Thoracic aorta (tissue), 2 donors: Measurements from ENCODE around the gene PROZ. TPM values are rescaled to one million over a fixed set of nuclear protein-coding genes. Genes with fewer than 3 reads are reported as not detected.

Experiments
- ATAC-seq: fragments of 150-250 bp; one replicate; pipeline ENCODE4 v1.8.0; 2017; ENCODE audit warnings: low read depth; ENCODE audit not compliant: insufficient number of reproducible peaks, low FRiP score
- DNase-seq: peaks from one replicate; pipeline ENCODE4 v3.0.0-alpha.2; 2020; ENCODE audit warnings: low spot score
- H3K27ac ChIP-seq, 2 donors: fragments of 200-600 bp; sonication (generic); 1 replicate in 1 of 2; 2 replicates in 1 of 2; pipeline ENCODE4 v1.5.1; 2016; ENCODE audit warnings: mild to moderate bottlenecking in 2 of 2, moderate library complexity in 2 of 2
- H3K27me3 ChIP-seq: fragments of 200-600 bp; sonication (generic); replicated peaks from 2 replicates; pipeline ENCODE4 v1.6.0; 2016; ENCODE audit warnings: mild to moderate bottlenecking; ENCODE audit not compliant: insufficient read depth
- H3K36me3 ChIP-seq: fragments of 200-600 bp; sonication (generic); one replicate; pipeline ENCODE4 v1.5.1; 2016
- H3K4me1 ChIP-seq, 2 donors: fragments of 200-600 bp; sonication (generic); 1 replicate in 1 of 2; 2 replicates in 1 of 2; pipeline versions ENCODE4 v1.5.1 to v1.6.0; 2016; ENCODE audit warnings: low read depth in 2 of 2, mild to moderate bottlenecking in 1 of 2; ENCODE audit not compliant: control insufficient read depth in 1 of 2
- H3K4me3 ChIP-seq: fragments of 200-600 bp; sonication (generic); 2 replicates; pipeline ENCODE4 v1.5.1; 2016; ENCODE audit warnings: mild to moderate bottlenecking
- H3K9me3 ChIP-seq: fragments of 200-600 bp; sonication (generic); 2 replicates; pipeline ENCODE4 v1.5.1; 2016
- total RNA-seq, 2 donors: library from RNA; depleted of rRNA; stranded (reverse); fragments of >200 nt; gene quantifications; one replicate each; pipeline versions ENCODE4 v1.1.0 to v1.2.3, GENCODE V29; 2016
- TF ChIP-seq, protein P1 (sequence below): fragments of 200-600 bp; sonication (generic); IDR thresholded peaks from one replicate; pipeline ENCODE4 v1.5.1; 2019; ENCODE audit warnings: antibody characterized with exemption

Gene PROZ
- total RNA-seq, 2 donors from 2014 or later = not detected

DNA sequence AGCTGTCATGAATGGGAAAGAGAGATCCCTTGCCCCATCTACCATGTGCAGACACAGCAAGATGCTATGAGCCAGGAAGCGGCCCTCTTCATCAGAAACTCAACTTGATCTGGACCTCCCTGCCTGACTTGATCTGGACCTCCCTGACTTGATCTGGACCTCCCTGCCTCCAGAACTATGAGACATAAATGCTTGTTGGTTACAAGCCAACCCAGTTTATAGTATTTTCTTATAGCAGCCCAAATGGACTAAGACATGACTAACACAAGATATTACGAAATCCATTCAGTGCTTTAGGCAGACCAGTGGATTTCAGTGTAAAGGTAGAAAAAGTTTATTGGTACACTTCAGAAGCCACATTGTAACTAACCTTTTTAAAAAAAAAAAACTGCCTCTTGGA, 34.5 kb downstream of the PROZ start:
- H3K36me3 ChIP-seq = peaks cover 16% of the 10 kb centered on the region
- ATAC-seq = no peak
- TF ChIP-seq, protein P1, sequence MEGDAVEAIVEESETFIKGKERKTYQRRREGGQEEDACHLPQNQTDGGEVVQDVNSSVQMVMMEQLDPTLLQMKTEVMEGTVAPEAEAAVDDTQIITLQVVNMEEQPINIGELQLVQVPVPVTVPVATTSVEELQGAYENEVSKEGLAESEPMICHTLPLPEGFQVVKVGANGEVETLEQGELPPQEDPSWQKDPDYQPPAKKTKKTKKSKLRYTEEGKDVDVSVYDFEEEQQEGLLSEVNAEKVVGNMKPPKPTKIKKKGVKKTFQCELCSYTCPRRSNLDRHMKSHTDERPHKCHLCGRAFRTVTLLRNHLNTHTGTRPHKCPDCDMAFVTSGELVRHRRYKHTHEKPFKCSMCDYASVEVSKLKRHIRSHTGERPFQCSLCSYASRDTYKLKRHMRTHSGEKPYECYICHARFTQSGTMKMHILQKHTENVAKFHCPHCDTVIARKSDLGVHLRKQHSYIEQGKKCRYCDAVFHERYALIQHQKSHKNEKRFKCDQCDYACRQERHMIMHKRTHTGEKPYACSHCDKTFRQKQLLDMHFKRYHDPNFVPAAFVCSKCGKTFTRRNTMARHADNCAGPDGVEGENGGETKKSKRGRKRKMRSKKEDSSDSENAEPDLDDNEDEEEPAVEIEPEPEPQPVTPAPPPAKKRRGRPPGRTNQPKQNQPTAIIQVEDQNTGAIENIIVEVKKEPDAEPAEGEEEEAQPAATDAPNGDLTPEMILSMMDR = no peak

DNA sequence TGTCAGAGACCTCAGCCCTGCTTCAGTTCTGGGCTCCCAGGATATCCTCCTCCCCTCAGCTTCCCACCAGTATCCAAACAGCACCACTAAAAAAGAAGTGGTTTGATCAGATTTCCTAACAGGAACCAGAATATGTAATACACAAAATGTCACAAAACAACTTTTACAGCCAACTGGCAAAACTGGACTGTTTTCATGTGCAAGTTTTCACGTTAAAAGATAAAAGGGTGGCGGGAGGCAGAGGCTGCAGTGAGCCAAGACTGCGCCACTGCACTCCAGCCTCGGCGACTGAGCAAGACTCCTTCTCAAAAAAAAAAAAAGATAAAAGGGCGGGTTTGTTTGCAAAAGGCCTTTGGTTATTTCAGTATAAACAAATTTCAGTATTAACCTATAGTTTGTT, 36.9 kb downstream of the PROZ start:
- Histone ChIP-seq H3K4me1 (no peaks in the 10 kb centered on the region), H3K9me3 (no peaks in the 10 kb centered on the region), H3K27ac (no peak overlapping the region), H3K36me3 (peaks cover 36% of the 10 kb centered on the region), H3K27me3 (no peaks in the 10 kb centered on the region), H3K4me3 (no peak overlapping the region)
- ATAC-seq (no peak), DNase-seq (no peak)
- TF ChIP-seq, protein P1 = no peak

More for the DNA sequence above, 34.5 kb downstream of the PROZ start:
- Histone ChIP-seq H3K4me1 (no peaks in the 10 kb centered on the region), H3K27me3 (no peaks in the 10 kb centered on the region), H3K9me3 (no peaks in the 10 kb centered on the region), H3K4me3 (no peak overlapping the region), H3K27ac (no peak overlapping the region)
- DNase-seq = no peak

DNA sequence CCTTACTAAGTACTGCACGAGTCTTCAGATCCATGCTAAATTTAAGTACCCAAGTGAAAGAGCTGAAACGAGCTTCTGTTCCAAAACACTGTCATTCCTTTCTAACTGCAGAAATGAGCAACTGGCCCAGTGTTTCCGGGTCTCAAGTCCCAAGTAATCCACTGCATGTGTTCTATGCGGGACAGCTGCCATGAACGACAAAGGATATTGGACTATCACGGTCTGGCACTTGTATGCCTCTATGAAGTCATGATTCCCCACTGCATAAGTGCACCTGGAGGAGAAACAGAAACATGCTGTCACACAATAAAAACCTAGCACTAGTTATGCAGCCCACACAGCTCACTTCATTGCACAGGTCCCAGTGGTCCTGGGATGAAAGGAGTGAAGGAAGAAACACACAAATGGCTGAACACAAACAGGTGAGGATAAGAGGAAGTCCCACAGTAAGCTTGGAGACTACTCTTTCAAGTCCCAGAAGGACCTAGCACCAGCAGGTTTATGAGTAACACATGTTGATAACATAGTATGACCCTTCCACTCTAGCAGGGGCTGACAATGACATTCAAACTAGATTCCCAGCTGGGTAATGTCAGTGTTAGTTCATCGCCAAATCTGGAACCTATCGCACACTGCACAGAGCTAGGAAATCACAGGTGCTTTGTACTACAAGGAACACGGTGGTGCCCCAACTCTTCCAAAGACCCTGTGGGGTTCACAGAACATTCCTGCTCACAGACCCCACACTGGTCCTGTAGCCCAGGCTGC, 38.7 kb downstream of the PROZ start:
- ATAC-seq = no peak
- H3K9me3 ChIP-seq = no peaks in the 10 kb centered on the region

DNA sequence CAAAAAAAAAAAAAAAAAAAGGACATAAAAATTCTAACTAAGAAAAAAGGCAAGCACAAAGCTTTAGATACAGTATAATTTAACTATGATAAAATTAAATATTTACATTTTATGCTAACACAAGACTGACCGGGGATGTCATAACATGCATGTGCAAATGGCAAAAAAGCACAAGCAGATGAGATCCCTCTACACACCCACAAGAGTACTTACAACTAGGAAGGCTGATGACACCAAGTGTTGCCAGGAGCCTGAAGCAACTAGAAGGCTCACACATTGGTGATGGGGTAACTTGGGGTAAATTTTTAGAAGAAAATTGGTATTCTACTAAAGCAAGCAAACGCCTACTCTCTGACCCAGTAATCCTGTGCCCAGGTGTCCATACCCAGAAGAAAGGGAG, 43.4 kb downstream of the PROZ start:
- TF ChIP-seq, protein P1 = no peak
- DNase-seq = no peak
- no peak overlapping the region for H3K27ac ChIP-seq
- peaks cover 25% of the 10 kb centered on the region for H3K36me3 ChIP-seq
- no peaks in the 10 kb centered on the region for H3K27me3 ChIP-seq
- H3K4me3 ChIP-seq = no peak overlapping the region
- H3K9me3 ChIP-seq = no peaks in the 10 kb centered on the region
- ATAC-seq = no peak
- peaks cover 5 to 40% of the 10 kb centered on the region in 2 donors for H3K4me1 ChIP-seq

More for the DNA sequence above, 38.7 kb downstream of the PROZ start:
- no peaks in the 10 kb centered on the region for H3K27me3 ChIP-seq
- H3K36me3 ChIP-seq = peaks cover 34% of the 10 kb centered on the region
- H3K4me3 ChIP-seq = no peak overlapping the region
- no peaks in the 10 kb centered on the region for H3K4me1 ChIP-seq
- H3K27ac ChIP-seq = no peak overlapping the region
- DNase-seq = no peak
- TF ChIP-seq, protein P1 = no peak

DNA sequence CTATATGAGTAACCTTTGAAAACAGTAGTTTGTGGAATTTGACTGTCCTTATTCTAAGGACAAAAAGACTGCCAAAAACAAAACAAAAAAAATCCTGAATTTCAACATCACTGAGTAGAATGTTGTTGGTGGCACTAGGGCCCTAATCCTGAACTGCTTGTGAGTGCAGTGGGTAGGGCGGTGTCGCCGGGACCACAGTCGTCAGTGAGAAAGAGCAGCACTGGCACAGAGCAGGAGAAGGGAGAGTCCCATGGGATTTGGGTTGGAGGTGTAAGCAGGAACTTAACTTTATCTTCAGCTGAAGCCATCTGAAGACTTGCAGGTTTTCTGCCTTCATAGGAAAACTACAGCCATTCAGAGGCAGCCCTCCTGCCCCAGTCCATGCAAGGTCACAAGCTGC, 44.5 kb downstream of the PROZ start:
- H3K4me3 ChIP-seq = no peak overlapping the region
- no peaks in the 10 kb centered on the region for H3K9me3 ChIP-seq
- DNase-seq (no peak), ATAC-seq (no peak)
- H3K4me1 ChIP-seq = peaks cover 12 to 51% of the 10 kb centered on the region in 2 donors
- H3K27ac ChIP-seq = no peak overlapping the region
- H3K27me3 ChIP-seq = no peaks in the 10 kb centered on the region
- peaks cover 23% of the 10 kb centered on the region for H3K36me3 ChIP-seq
- TF ChIP-seq, protein P1 = no peak
